HG02623 (cell line): ENCODE results near the gene LAMA3.

Experiments
- ATAC-seq: cut with Tn5 transposase; IDR thresholded peaks from one replicate; pipeline ENCODE4 v1.9.1; 2021; ENCODE audit warnings: moderate library complexity; ENCODE audit not compliant: unreplicated experiment

Gene LAMA3

DNA sequence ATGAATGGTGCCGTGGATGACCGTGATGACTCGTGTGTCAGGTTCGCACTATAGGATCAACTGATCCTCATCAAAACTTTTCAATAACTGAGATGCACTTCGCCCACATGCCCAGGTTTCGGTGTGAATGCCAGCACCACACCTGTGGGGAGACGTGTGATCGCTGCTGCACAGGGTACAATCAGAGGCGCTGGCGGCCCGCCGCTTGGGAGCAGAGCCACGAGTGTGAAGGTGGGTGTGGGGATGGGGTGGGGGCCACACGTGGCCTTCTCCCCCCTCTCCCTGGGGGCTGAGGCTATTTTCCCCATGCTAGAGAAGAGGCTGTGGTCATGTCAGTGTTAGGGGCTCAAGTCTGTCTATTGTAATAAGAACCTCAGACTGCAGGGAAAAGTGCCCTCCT, 69.0 kb downstream of the LAMA3 start:
- ATAC-seq, result no peak

DNA sequence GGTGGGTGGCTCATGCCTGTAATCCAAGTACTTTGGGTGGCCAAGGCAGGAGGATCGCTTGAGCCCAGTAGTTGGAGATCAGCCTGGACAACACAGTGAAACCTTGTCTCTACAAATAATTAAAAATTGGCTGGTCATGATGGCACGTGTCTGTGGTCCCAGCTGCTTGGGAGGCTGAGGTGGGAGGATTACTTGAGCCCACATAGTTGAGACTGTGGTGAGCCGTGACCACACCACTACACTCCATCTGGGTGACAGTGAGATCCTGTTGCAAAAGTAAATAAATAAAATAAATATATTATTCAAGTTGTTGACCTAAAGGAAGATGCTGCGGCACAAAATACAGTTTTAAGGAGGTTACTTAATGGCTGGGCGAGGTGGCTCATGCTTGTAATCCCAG, 72.7 kb downstream of the LAMA3 start:
- no peak for ATAC-seq

DNA sequence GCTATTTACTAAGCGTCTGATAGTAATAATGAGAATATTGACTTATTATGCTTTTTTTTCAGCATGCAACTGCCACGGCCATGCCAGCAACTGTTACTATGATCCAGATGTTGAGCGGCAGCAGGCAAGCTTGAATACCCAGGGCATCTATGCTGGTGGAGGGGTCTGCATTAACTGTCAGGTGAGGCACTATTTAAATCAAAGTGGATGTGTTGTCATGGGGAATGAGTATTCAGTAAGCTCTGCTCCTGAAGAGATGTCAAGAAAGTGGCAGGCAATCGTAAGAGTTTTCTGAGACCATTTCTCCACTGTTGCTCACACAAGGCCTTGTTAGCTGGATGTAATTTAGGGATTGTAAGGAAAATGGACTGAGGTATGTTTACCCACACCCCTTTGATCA, 74.1 kb downstream of the LAMA3 start:
- ATAC-seq, result no peak

DNA sequence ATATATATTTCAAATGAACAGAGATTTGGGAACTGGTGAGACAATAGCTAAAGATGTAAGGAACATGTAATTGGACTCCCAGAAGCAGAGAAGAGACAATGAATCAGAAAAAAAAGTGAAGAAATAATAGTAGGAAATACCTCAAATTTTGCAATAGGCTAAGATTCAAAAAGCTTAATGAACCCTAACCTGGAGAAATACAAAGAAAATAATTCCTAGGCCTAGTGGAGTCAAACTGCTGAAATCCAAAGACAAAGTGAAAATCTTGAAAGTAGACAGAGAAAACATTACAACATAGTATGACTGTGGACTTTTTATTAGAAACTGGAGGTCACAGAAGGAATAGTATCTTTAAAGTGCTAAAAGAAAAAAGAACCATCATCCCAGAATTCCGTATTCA, 76.7 kb downstream of the LAMA3 start:
- no peak for ATAC-seq

DNA sequence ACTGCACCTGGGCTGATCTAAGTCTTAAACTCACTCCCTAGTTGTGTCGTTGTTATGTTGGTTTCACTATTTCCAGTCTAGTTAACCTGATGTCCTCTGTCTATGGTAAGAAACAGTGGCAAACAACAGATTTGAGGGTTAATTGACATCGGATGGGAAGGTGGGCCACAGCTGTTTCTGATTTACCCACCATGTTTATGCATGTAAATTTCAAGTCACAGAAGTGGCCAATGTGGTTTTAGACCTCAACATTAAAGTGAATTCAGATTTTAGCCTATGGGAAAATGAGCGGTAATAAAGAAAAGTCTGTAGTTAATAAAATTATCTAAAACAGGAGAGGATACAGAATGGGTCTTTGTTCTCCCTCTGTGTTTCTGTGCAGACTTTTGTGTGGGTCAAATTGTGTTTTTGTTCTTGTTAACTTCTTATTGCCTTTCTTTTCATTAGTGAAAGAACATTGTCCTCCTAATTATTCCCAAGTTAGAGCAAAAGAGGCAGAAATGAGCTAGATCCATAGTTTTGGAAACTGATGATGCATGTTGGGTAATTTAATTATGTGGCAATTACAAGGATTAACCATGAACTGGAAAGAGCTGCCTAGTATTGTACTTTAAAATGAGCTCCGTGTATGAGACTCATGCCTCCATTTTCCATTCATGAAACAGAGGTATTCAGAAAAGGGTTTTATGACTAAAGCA, 83.2 kb downstream of the LAMA3 start:
- ATAC-seq, result no peak

DNA sequence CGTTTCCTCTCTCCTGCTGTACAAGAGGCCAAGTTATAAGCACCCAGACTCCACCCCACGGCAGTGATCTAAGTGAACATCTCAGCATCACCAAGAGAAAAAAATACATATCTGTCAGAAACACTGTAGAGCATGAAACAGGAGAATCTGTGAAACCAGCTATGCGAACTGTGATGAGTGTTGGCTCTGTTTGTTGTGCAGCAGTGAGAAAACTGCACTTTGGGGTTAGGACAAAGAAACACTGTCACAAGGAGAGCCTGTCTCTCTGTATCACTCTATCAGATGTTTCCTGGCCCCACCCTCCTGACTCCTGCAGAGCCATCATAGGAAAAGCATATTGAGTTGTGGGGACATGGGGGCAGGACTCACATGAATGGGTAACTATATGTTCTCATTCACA, 87.1 kb downstream of the LAMA3 start:
- ATAC-seq, result no peak

DNA sequence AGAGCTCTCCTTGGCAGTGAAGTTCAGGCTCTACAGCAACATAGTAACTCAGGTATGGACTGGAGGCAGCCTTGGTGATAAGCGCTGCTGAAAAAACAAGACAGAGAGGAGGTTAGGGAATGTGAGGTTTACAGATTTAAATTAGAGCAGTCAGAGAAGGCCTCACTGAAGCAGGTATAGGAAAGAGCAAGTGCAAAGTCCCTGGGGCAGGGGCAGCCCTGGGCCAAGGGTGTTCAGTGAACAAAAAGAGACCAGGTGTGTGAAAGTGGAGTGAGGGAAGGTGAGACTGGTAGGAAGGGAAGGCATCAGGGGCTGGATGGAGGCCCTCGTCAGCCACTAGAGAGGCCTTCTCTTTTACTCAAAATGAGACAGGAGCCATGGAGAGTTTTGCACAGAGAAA, 89.6 kb downstream of the LAMA3 start:
- ATAC-seq, result no peak

DNA sequence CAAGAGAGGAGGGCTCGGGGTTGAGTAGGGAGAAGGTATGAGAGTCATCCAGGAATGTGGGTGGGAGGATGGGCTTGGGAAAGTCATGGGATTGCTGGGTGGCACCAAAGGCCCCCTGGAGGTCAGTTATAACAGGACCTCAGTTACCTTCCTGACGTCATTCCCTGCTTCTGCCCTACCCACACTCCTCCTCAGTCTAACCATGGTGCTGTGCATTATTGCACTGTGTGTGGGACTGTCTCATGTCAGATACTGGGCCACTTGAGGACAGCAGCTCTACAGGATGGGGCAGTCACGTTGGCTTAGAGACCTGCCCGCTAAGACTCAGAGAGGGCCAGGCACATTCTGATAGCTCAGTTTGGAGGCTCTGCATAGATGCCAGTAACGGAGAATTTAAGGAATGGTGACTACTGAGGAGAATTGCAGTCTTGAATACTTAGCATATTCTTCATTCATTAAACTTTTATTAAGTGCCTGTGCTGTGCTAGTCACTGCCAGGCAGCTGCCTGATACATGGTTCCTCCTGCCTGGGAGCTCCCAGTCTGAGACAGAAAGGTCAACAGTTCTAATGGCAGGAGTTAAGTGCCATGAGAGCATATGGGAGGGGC, 90.5 kb downstream of the LAMA3 start:
- no peak for ATAC-seq

DNA sequence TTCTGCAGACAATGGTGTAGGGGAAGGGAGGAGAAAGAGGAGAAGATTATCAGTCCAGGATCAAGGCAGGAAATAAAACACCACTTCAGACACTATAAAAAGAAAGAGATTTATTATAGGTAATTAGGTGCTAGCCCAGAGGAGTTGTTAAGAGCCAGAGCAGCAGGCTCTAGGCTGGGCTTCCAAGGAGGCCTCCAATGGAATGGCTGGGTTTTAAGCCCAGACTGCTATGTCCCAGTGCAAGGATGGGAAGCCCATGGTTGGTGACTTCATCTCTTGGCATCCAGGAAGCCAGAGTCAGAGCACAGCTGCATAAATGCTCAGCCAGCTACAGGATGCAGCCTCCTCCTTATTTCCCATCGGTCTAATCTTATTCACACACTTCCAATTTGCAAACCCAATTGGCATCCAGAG, 95.6 kb downstream of the LAMA3 start:
- ATAC-seq, result no peak

DNA sequence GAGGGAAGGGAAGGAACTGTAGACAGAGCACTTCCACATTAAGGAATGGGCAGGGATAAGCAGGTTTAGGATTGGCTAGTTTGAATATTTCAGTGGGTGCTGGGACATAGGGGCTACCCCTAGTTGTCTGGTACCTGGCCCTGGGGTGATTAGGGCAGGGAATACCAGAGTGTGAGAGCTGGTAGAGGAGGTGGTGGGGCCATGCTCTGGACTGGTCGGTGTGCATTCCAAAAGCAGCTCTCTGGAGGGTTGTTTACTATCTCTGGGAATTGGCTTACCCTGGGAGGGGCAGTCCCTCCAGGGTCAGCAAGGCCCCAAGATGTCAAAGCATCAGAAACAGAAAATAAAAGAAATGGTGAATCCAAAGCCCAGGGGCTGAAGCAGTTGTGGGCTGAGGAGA, 103.8 kb downstream of the LAMA3 start:
- ATAC-seq, result no peak

DNA sequence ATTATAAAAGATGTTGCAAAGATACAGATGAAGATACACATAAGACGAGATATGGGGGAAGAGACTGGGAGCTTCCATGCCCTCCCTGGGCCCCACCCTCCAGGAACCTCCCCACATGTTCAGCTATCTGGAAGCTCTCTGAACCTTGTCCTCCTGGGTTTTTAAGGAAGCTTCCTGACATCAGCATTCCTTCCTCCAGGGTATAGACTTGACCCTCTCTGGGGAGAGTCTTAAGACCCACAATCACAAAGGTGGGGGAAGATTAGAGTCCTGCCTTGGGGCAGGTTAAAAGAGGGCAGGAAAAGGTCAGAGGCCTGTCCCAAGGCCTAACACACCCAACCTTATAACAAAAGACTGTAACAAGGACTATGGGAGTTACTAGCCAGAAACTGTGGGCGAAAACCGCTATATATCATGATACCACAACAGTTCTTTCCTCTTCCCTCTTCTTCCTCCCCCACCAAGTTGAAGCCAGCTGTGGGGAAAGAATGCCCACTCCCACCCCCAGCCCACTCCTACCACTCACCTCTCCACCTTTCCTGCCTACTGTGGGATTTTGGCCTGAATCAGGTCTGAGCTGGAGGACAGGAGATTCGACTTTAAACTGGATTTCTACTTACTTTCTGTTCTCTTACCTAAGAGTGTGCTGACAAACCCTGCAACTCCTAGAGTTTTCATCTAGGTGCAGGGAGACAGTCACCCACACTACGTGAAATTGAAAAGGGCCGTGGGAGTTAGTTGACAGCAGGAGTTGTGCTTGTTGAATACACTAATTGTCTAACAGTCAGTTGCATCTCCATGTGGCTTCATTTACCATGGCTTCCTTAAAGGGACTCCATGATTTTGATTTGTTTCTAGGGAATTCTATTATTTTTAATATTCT, 105.0 kb downstream of the LAMA3 start:
- ATAC-seq, result no peak

DNA sequence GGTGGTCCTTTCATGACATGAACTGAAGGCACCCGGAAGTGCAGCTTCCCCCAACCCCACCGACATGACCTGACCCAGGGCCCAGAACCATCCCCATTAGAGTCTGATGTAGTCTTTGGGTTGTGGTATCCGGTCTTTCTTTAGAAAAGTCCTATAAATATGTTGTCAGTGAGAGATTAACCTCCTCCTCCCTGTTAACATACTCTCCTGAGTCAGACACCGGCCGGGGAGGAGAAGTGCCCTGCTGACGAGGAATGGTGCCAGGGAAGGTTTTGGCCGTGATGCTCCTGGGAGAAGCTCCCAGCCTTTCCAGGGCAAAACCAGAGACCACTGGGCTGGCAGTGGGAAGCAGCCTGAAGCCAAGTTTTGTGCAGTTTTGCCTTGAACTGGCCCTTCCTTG, 109.0 kb downstream of the LAMA3 start:
- no peak for ATAC-seq

DNA sequence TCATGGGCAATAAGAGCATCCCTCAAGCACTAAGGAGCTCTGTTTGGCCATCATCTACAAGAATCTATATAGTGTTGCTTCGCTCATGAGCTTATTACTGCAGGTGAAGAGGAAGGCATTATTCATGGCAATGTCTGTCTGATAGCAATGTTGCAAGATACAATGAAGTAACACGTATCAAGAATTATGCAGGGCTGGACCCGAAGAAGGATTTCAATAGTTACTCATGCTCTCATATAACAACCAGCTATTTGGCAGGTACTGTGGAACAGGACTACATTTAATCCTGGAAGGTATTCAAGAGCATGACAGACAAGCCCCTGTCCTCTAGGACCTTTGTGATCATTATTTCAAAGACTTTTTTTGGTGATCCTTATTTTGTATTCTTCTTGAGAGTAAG, 109.6 kb downstream of the LAMA3 start:
- ATAC-seq, result no peak

DNA sequence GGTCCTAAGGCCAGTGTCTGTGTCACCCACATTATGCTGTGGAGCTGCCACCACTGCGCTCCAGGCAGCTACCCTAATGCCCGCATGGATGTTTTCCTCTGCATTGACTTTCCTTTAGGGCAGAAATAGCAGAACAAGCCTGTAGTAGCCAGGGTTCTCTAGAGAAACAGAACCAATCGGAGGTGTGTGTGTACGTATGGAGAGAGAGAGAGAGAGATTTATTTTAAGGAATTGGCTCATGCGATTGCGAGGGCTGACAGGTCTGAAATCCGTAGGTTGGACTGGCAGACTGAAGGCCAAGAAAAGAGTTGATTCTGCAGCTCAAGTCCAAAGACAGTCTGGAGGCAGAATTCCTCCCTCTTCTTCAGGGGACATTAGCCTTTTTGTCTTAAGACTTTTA, 110.3 kb downstream of the LAMA3 start:
- no peak for ATAC-seq

DNA sequence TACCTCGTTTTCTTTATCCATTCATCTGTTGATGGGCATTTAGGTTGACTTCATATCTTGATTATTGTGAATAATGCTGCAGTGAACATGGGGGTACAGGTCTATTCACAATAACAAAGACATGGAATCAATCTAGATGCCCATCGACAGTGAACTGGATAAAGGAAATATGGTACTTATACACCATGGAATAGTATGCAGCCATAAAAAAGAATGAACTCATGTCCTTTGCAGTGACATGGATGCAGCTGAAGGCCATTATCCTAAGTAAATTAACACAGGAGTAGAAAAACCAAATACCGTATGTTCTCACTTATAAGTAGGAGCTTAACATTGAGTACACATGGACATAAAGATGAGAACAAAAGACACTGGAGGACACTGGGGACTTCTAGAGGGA, 111.6 kb downstream of the LAMA3 start:
- ATAC-seq, result no peak

DNA sequence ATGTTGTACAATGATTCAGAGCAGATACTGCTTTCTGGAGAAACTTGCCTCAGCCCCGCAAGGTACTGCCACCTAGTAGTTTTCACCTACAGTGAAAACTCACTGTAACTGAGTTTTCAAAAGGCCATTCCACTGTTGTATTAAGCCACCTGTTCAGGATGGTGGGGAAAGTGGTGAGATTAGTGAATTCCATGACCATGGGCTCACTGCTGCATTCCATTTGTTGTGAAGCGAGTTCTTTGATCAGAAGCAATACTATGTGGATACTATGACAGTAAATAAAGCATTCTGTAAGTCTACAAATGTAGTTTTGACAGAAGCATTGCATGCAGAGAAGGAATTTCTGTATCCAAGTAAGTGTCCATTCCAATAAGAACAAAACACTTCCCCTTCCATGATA, 113.6 kb downstream of the LAMA3 start:
- ATAC-seq, result no peak

DNA sequence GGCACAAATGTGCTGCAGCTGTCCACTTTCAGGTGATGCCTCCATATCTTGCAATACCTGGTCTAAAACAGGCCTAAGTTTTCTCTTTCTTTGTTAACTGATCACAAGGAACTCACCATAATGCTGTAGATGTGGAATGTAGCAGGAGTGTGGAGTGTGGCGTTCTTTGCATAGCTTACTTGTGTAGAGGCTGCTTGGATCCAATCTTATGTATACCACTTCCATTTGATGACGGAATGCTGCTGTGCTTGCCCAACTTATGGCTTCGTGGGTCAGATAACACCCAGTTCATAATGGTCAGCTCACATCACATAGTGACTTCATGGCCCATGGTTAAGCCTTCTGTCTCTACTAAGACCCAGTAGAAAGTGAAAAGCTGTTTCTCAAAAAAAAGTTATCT, 114.5 kb downstream of the LAMA3 start:
- ATAC-seq, result no peak

DNA sequence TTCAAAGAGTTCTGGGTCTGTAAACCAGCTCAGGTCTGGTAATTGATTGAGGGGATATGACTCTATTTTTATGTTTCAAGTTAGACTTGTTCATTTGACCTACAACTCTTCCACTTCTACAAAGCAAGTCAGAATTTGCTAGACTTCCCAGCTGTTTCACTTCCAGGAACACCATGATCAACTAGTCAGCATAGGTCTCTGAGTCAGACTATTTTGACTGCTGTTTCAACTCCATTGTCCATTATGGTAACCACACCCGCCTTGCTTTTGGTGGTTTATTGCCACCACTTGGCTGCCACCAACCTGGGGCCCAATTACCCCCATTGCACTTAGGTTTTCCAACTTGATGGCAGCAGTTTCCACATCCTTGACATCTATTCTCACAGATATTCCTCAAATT, 116.6 kb downstream of the LAMA3 start:
- no peak for ATAC-seq

DNA sequence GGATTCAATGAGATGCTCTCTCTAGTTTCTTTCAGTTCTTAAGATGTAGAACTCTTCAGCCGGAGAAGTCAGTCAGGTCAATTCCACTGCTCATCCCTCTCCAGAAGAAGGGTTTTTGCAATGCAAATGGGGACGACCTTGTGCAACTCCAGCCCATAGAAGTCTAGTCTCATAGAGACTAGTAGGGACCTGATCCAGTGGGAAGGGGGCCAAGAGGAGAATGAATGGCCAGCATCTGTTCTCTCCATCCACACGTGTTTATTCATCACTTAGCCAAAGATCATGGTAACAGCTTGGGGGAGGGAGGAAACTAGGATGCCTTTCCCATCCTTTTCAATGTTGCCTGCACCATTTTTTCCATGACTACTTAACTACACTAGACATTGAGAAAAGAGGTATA, 120.2 kb downstream of the LAMA3 start:
- ATAC-seq, result no peak

DNA sequence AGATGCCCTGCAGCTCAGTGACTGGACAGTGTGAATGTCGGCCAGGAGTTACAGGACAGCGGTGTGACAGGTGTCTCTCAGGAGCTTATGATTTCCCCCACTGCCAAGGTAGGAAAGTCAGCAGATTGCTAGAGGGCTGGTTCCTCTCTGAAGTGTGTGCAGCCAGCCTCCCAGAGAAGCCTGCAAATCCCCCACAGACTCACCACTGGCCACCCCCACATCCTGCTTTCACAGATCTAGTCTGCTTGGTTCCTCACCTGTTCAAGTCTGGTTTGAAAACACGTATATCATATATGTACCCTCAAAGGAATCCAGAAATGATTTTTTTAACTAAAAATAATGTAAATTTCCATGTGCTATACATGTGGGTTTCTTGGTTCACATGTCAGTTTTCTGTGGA, 121.1 kb downstream of the LAMA3 start:
- no peak for ATAC-seq

DNA sequence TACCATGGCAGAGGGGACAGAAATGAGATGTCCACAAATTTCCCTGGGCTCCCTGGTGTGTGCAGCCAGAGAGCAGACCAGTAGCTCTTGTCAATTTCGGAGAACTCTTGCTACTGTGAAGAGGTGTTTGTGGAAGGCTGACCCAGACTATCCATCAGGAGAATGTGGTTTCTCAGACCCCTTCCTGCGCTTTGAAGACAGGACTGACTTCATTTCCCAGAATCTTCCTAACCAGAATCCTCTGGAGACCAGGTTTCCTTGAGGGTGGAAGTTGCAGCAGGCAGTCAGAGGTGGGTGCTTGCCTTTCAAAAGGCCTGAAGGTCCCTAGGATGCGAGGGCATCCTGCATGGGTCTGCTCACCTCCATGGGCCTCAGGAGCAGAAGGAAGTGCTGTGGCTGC, 121.9 kb downstream of the LAMA3 start:
- no peak for ATAC-seq
